Esophagus muscularis mucosa (tissue), 3 donors: ENCODE results near the gene MPPED1.

Experiments used
- POLR2A ChIP-seq: fragments of 450-650 bp; IDR thresholded peaks from one replicate; pipeline ENCODE4 v1.6.1; 2017; ENCODE audit warnings: antibody characterized with exemption, moderate library complexity, mild to moderate bottlenecking, low read depth
- POLR2AphosphoS5 ChIP-seq, 2 donors: sonication (generic); formaldehyde crosslinking; IDR thresholded peaks; one replicate each; pipeline ENCODE4 v1.6.1; 2017; ENCODE audit warnings: antibody characterized with exemption in 2 of 2
- TF ChIP-seq, protein P1 (sequence below), 3 experiments: fragments of 200-600 bp in 2 of 3; fragments of 450-650 bp in 1 of 3; sonication (generic) in 2 of 3; IDR thresholded peaks; one replicate each; pipeline ENCODE4 v1.5.1; 2017 to 2019; ENCODE audit warnings: antibody characterized with exemption in 3 of 3, mild to moderate bottlenecking in 2 of 3, moderate library complexity in 1 of 3

DNA sequence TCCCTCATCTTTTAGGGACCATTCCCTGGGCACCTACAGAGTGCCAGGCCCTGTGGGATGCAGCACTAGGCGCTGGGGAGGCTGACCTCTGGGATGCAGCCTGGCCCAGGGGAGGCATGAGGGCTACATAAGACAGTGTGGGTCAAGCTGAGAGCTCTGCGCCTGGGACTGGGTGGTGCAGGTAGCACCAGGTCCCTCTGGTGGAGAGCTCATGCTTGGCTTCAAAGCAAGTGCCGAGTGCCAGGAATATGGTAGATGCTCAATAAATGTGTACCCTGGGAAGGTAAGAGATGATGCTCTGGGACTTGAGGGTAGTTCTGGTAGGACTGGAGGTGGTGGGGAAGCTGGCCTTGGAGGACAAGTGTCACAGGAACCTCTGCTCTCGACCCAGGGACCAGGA, 2.0 kb upstream of the MPPED1 start:
- TF ChIP-seq, protein P1, sequence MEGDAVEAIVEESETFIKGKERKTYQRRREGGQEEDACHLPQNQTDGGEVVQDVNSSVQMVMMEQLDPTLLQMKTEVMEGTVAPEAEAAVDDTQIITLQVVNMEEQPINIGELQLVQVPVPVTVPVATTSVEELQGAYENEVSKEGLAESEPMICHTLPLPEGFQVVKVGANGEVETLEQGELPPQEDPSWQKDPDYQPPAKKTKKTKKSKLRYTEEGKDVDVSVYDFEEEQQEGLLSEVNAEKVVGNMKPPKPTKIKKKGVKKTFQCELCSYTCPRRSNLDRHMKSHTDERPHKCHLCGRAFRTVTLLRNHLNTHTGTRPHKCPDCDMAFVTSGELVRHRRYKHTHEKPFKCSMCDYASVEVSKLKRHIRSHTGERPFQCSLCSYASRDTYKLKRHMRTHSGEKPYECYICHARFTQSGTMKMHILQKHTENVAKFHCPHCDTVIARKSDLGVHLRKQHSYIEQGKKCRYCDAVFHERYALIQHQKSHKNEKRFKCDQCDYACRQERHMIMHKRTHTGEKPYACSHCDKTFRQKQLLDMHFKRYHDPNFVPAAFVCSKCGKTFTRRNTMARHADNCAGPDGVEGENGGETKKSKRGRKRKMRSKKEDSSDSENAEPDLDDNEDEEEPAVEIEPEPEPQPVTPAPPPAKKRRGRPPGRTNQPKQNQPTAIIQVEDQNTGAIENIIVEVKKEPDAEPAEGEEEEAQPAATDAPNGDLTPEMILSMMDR (IDR thresholded peaks at IDR 0.05): no peak
- no peak for TF ChIP-seq POLR2AphosphoS5 (IDR thresholded peaks at IDR 0.05)
- TF ChIP-seq POLR2A: no peak
